ENCODE data around the gene SLAMF1.
"Not testable (repeated sequence)": the region's sequence is repeated elsewhere in the genome, so short reads cannot be mapped to it uniquely, and the experiment has no call there.

SLAMF1 gene

GRCh38 chr1:160627677-160628289 lies 19.1 kb downstream of the SLAMF1 start:
- not testable (repeated sequence) for H3K9ac ChIP-seq (ENCODE audit: low read depth, low read length); H3K9me3 ChIP-seq (ENCODE audit: control insufficient read depth, insufficient read depth, low read length); H3K36me3 ChIP-seq (ENCODE audit: insufficient read depth, low read length); H3K4me1 ChIP-seq (ENCODE audit: insufficient read depth, low read length)

DNA sequence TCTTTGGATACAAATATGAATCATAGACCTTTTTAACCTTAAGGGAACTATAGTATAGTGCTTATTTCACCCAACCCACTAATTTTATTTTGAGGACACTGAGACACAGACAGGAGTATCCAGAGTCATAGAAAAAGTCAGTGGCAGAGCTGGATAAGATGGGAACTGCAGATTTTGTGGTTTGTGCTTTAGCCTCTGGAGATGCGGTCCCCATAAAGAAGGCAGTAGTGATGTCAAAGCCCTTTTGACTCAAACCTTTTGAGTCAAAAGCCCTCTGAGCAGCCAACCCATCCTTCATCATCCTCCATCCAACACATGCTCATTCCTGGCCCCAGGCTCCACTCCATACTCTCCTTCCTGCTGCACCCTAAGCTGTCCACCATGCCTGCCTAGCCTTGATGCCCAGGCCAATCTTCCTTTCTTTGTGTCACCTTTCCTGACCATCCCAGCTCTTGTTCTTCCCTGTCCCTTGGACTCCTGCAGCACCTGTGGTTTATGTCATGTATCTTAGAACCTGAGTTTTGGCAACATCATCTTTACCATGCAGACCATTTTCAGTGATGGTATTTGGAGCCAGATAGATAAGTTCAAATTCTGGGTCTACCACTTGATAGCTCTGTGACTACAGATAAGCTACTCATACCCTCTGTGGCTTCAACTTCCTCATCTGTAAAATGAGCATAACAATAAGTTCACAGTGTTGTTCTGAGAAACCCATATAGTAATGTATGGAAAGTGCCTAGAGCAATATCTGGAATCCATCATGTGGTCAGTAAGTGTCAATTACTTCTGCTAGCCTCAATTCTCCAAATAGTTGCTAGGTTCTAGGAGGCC lies 20.1 kb downstream of the SLAMF1 start:
- no peaks in the 10 kb centered on the region; the same call in 1 of the 2 replicates for H3K4me1 ChIP-seq (ENCODE audit: insufficient read depth, low read length)
- H3K9ac ChIP-seq (ENCODE audit: low read depth, low read length): no peak overlapping the region
- H3K9me3 ChIP-seq (ENCODE audit: control insufficient read depth, insufficient read depth, low read length): no peaks in the 10 kb centered on the region
- no peaks in the 10 kb centered on the region for H3K36me3 ChIP-seq (ENCODE audit: insufficient read depth, low read length)

DNA sequence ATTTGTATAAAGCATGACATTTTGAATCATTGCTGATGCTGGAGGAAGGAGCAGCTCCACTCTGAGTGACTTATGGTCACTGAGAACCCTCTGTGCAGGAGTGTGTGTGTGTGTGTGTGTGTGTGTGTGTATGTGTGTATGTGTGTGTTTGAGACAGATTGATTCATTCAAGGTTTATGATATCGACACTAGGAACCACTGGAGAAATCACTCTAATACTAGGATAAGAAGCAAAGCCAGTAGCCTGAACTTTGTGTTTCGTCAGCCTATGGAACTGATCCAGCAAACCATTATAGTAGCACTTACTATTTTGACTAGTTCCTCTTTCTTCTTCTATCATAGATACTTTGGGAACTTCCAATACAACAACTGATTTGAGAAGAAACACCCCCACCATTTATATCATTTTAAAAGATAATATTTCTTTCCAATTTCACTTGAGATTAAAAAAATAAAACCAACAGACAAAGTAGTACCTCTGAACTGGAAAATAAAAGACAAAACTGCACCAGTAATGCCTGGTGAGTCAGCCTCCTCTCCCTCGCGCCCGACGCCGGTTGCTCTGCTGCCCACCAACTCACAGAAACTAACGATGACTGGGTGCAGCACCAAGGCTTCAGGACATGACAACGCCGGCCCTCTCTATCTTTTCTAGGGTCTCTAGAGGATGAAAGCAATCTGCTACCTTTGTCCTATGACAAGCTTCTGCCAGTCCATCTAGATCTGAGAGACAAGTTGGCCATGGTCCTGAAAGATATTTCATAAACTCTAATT lies 20.9 kb downstream of the SLAMF1 start:
- Histone ChIP-seq H3K4me1 (ENCODE audit: insufficient read depth, low read length) (no peaks in the 10 kb centered on the region; the same call in 1 of the 2 replicates), H3K36me3 (ENCODE audit: insufficient read depth, low read length) (no peaks in the 10 kb centered on the region), H3K9ac (ENCODE audit: low read depth, low read length) (no peak overlapping the region), H3K9me3 (ENCODE audit: control insufficient read depth, insufficient read depth, low read length) (no peaks in the 10 kb centered on the region)

DNA sequence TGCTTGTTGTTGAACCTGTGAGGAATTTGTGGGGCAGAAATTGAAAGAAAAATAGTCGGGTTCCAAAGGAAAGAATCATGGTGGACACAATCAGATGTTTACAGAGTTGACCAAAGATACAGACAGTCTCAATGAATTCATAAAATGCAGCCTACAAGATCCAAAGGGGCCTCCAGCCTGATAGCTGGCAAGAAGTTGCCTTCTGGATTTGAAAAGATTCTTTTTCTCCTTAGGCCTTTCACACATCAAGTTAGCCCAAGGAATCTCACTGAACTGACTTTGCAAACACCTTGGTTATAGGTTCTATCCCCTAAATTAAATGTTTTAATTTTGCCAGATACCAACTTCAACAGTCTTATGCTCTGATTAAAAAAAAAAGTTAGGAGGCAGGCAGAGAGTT lies 21.5 kb downstream of the SLAMF1 start:
- Histone ChIP-seq H3K9me3 (ENCODE audit: control insufficient read depth, insufficient read depth, low read length) (no peaks in the 10 kb centered on the region), H3K4me1 (ENCODE audit: insufficient read depth, low read length) (no peaks in the 10 kb centered on the region; the same call in 1 of the 2 replicates), H3K9ac (ENCODE audit: low read depth, low read length) (no peak overlapping the region), H3K36me3 (ENCODE audit: insufficient read depth, low read length) (no peaks in the 10 kb centered on the region)

GRCh38 chr1:160624464-160624863 lies 22.4 kb downstream of the SLAMF1 start:
- H3K9ac ChIP-seq (ENCODE audit: low read depth, low read length): no peak overlapping the region

DNA sequence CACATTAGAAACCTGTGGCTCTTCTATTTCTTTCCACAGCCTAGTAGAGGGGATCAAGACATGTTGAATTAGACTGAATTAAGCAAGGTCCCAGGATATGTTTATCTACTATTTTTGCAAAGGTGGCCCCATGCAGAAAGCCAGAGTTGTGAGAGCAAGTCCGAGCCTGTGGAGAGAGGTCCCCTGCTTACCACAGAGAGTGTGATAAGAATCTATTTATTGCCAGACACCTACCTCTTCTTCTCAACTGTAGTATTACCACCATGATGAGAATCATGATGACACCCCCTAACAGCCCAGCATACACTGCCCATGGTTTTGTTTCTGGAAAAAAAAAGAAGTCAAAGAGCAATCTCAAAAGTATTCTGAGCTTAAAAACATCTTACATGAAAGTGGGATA lies 23.0 kb downstream of the SLAMF1 start:
- Histone ChIP-seq H3K4me1 (ENCODE audit: insufficient read depth, low read length) (no peaks in the 10 kb centered on the region), H3K36me3 (ENCODE audit: insufficient read depth, low read length) (no peaks in the 10 kb centered on the region), H3K9ac (ENCODE audit: low read depth, low read length) (no peak overlapping the region), H3K9me3 (ENCODE audit: control insufficient read depth, insufficient read depth, low read length) (no peaks in the 10 kb centered on the region)

More at GRCh38 chr1:160624464-160624863, 22.4 kb downstream of the SLAMF1 start:
- Histone ChIP-seq H3K36me3 (ENCODE audit: insufficient read depth, low read length) (no peaks in the 10 kb centered on the region), H3K9me3 (ENCODE audit: control insufficient read depth, insufficient read depth, low read length) (no peaks in the 10 kb centered on the region), H3K4me1 (ENCODE audit: insufficient read depth, low read length) (no peaks in the 10 kb centered on the region)

DNA sequence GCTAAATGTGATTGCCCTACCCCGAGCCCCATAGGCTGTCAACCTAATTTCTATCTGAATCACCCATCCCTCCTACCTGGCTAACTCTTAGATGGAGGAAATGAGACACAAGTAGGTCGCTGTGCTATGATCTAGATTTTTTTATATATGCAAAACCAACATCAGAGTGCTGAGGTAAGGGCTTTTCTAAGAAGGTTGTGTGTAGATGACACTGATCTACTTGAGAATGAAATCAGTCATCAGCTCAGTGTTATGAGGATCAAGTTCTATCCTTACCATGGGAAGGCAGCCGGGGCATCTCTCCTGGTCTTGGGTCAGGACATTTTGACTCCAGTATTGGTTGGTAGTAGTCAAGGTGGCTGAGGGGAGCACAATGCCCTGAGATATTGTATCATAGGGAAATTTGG lies 23.6 kb downstream of the SLAMF1 start:
- Histone ChIP-seq H3K9ac (ENCODE audit: low read depth, low read length) (no peak overlapping the region), H3K9me3 (ENCODE audit: control insufficient read depth, insufficient read depth, low read length) (no peaks in the 10 kb centered on the region), H3K4me1 (ENCODE audit: insufficient read depth, low read length) (no peaks in the 10 kb centered on the region), H3K36me3 (ENCODE audit: insufficient read depth, low read length) (no peaks in the 10 kb centered on the region)

DNA sequence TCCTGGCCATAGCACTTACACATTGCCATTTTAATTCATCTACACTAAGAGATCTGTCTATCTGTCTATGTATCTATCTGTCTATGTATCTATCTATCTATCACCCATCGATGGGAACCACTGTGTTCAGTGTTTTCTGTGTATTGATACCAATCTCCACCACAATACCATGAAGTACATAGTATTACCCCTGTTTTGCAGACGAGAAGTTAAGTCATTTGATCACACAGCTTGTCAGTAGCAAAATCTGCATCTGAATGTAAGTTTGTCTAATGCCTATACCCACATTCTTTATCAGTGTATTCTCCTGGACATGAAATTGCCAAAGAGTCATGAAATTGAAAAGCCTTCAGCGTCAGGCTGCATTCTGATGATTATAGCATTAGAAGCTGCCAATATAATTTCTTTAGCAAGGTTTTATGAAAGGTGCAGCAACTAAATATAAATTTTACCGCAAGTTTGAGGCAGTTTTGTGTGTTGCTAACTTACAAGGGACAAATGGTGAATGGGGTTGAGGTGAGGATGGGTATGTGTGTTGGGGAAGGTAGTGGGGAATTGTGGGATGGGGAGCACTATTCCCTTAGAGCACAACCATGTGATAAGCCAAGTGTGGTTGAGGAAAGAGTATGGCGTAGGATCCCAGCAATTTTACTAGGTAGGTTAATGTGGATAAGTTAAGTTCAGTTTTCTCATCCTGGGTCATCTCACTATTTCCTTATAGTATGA lies 24.2 kb downstream of the SLAMF1 start:
- Histone ChIP-seq H3K9ac (ENCODE audit: low read depth, low read length) (no peak overlapping the region), H3K36me3 (ENCODE audit: insufficient read depth, low read length) (no peaks in the 10 kb centered on the region), H3K4me1 (ENCODE audit: insufficient read depth, low read length) (no peaks in the 10 kb centered on the region), H3K9me3 (ENCODE audit: control insufficient read depth, insufficient read depth, low read length) (no peaks in the 10 kb centered on the region)

DNA sequence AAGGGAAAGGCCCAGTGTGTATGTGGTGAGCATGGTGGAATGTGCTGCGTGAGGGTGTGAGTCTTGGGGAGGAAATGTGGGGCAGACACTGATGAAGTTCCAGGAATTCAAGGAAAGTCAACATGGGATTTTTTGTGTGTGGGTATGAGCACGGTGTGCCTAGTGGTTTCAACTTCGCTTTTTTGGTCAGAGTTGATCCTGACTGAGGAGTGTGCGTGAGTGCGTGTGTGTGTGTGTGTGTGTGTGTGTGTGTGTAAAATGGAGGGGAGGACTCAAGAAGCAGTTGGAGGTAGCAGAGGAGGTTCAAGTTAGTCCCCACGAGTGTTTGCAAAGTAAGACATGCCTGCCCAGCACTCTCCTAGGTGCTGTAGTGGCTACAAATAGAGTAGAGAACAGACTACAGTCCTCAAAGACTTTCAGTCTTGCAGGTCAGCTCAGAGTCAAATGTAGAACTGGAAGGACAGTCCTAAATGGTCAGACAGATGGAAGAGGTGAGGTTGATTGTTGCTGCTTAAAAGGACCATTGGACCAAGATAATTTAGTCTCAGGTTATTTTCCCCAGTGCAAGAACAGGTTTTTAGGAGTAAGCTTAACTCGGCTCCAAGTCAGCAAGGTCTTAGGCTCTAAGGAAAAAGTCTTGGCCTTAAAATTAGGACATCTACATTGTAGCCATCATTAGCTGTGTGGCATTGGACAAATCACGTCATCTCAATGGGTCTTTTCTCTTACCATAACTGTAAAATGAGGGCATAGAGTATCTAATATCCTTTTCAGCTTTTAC lies 25.0 kb downstream of the SLAMF1 start:
- Histone ChIP-seq H3K9ac (ENCODE audit: low read depth, low read length) (no peak overlapping the region), H3K36me3 (ENCODE audit: insufficient read depth, low read length) (no peaks in the 10 kb centered on the region)

DNA sequence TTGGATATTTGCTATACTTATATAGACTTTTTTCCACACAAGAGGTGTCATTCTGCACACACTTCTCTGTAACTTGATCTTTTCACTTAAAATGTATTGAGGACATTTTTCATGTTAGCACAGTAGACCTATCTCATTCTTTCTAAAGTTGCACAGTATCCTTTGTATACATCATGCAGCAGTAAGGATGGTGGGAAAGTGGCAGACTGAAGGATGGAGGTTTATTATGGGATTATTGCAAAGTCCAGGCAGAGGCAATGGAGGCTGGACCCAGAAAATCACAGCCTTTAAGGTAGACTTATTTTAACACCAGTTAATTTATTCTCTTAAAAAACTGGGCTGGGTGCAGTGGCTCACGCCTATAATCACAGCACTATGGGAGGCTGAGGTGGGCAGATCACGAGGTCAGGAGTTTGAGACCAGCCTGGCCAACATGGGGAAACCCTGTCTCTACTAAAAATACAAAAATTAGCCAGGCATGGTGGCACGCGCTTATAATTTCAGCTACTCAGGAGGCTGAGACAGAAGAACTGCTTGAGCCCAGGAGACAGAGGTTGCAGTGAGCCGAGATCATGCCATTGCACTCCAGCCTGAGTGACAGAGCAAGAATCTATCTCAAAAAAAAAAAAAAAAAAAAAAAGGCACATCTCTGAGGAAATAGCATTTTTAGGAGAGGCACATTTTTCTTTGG lies 25.8 kb downstream of the SLAMF1 start:
- Histone ChIP-seq H3K9me3 (ENCODE audit: control insufficient read depth, insufficient read depth, low read length) (no peaks in the 10 kb centered on the region), H3K9ac (ENCODE audit: low read depth, low read length) (no peak overlapping the region), H3K4me1 (ENCODE audit: insufficient read depth, low read length) (no peaks in the 10 kb centered on the region), H3K36me3 (ENCODE audit: insufficient read depth, low read length) (no peaks in the 10 kb centered on the region)

More for the DNA sequence above, 25.0 kb downstream of the SLAMF1 start:
- Histone ChIP-seq H3K4me1 (ENCODE audit: insufficient read depth, low read length) (no peaks in the 10 kb centered on the region), H3K9me3 (ENCODE audit: control insufficient read depth, insufficient read depth, low read length) (no peaks in the 10 kb centered on the region)

GRCh38 chr1:160619742-160620277 lies 27.0 kb downstream of the SLAMF1 start:
- Histone ChIP-seq H3K4me1 (ENCODE audit: insufficient read depth, low read length) (no peaks in the 10 kb centered on the region), H3K9ac (ENCODE audit: low read depth, low read length) (no peak overlapping the region), H3K36me3 (ENCODE audit: insufficient read depth, low read length) (no peaks in the 10 kb centered on the region), H3K9me3 (ENCODE audit: control insufficient read depth, insufficient read depth, low read length) (no peaks in the 10 kb centered on the region)

GRCh38 chr1:160618763-160619274 lies 28.0 kb downstream of the SLAMF1 start:
- H3K9me3 ChIP-seq (ENCODE audit: control insufficient read depth, insufficient read depth, low read length): no peaks in the 10 kb centered on the region
- H3K36me3 ChIP-seq (ENCODE audit: insufficient read depth, low read length): no peaks in the 10 kb centered on the region
- H3K9ac ChIP-seq (ENCODE audit: low read depth, low read length): no peak overlapping the region
- no peaks in the 10 kb centered on the region for H3K4me1 ChIP-seq (ENCODE audit: insufficient read depth, low read length)

- H3K36me3 ChIP-seq (ENCODE audit: insufficient read depth, low read length): no peaks in the 10 kb centered on the region
- H3K4me1 ChIP-seq (ENCODE audit: insufficient read depth, low read length): no peaks in the 10 kb centered on the region
- H3K9ac ChIP-seq (ENCODE audit: low read depth, low read length): no peak overlapping the region
- H3K9me3 ChIP-seq (ENCODE audit: control insufficient read depth, insufficient read depth, low read length): no peaks in the 10 kb centered on the region
Measured at GRCh38 chr1:160618327-160618726, 28.5 kb downstream of the SLAMF1 start.
